ENCODE results near the gene CDH13.

GRCh38 chr16:83819361-83819760, 1192.6 kb downstream of the CDH13 start:
- TF ChIP-seq POLR2AphosphoS5 (IDR thresholded peaks at IDR 0.05; ENCODE audit: low read depth, low read length) (no peak), REST (IDR thresholded peaks at IDR 0.05; ENCODE audit: insufficient read depth in 1 of 2, low read depth in 2 of 2, low read length in 2 of 2) (no peak), SIN3A (IDR thresholded peaks at IDR 0.05; ENCODE audit: borderline replicate concordance, insufficient read depth, low read length) (no peak), TAF1 (IDR thresholded peaks at IDR 0.05; ENCODE audit: borderline replicate concordance, insufficient read depth, low read length) (no peak), FOXP2 (optimal IDR thresholded peaks at IDR 0.05; ENCODE audit: borderline replicate concordance, extremely low read depth, extremely low read length, insufficient read depth) (no peak)
